ENCODE measurements around the gene MTUS2. TPM values are rescaled to one million over a fixed set of nuclear protein-coding genes. Genes with fewer than 3 reads are reported as not detected.

The MTUS2 gene
- total and polyA plus RNA-seq, 2 donors (not counting 3 experiments of a cell fraction or from before 2014, with no cell fraction given): not detected

DNA sequence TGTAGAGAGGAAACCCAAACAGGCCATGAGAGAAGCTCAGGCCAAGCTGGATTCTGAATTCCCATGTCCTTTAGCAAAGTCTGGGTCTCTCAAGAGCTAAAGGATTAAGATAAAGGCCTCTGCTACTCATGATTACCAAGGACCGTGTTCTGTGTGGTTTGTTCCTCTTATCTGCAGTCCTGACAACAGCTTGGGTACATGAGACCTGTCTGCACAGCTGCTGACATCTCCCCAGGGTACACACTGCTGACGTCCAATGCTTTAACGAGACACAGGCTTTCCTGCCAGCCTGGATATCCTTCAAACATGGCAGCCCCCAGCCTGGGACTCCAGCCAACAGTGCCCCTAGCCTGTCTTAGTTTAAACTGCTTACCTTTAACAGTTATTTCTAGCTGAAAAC, 564.3 kb downstream of the MTUS2 start:
- no peak overlapping the region for H2AFZ ChIP-seq (ENCODE audit: low read depth, low read length)
- H3K9me1 ChIP-seq (replicated peaks; ENCODE audit: control insufficient read depth, extremely low read depth, insufficient read depth, low read length): no peaks in the 10 kb centered on the region
- dilution Hi-C loops (cut with MboI; ENCODE audit: extremely low pct_ligation_motif_present, low sequenced_read_pairs) (no loop called here), intact Hi-C loops (cut with micrococcal nuclease) (no loop called here)
- ChIA-PET CTCF (no interaction called here), POLR2A (no interaction called here)
- TF ChIP-seq EZH2 (IDR thresholded peaks at IDR 0.05; ENCODE audit: borderline replicate concordance, low read depth, low read length, severe bottlenecking) (no peak), GATA2 (IDR thresholded peaks at IDR 0.05; ENCODE audit: insufficient read depth, insufficient read length, low read depth, low read length) (no peak), POLR2AphosphoS5 (IDR thresholded peaks at IDR 0.05; ENCODE audit: insufficient read depth, low read depth, low read length) (no peak), MYC (IDR thresholded peaks at IDR 0.05; ENCODE audit: low read depth, low read length) (no peak), JUN (IDR thresholded peaks at IDR 0.05; ENCODE audit: borderline replicate concordance, insufficient read depth, insufficient read length, low read depth) (no peak), FOS (IDR thresholded peaks at IDR 0.05; ENCODE audit: borderline replicate concordance, insufficient read depth, low read length) (no peak), POLR2A (IDR thresholded peaks at IDR 0.05; ENCODE audit: low read depth, low read length) (no peak)
- TF ChIP-seq, protein P1, sequence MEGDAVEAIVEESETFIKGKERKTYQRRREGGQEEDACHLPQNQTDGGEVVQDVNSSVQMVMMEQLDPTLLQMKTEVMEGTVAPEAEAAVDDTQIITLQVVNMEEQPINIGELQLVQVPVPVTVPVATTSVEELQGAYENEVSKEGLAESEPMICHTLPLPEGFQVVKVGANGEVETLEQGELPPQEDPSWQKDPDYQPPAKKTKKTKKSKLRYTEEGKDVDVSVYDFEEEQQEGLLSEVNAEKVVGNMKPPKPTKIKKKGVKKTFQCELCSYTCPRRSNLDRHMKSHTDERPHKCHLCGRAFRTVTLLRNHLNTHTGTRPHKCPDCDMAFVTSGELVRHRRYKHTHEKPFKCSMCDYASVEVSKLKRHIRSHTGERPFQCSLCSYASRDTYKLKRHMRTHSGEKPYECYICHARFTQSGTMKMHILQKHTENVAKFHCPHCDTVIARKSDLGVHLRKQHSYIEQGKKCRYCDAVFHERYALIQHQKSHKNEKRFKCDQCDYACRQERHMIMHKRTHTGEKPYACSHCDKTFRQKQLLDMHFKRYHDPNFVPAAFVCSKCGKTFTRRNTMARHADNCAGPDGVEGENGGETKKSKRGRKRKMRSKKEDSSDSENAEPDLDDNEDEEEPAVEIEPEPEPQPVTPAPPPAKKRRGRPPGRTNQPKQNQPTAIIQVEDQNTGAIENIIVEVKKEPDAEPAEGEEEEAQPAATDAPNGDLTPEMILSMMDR (IDR thresholded peaks at IDR 0.05; ENCODE audit: extremely low read depth in 1 of 2, insufficient read depth in 1 of 2, low read depth in 1 of 2, low read length in 2 of 2): no peak
- TF ChIP-seq, protein P2, sequence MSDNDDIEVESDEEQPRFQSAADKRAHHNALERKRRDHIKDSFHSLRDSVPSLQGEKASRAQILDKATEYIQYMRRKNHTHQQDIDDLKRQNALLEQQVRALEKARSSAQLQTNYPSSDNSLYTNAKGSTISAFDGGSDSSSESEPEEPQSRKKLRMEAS (IDR thresholded peaks at IDR 0.05; ENCODE audit: insufficient read depth, insufficient read length): no peak
- H3K9ac ChIP-seq (replicated peaks; ENCODE audit: extremely low read depth, insufficient read depth, low read length): no peak overlapping the region
- BruUV-seq (replicated peaks): no TSS peak
- H4K20me1 ChIP-seq (replicated peaks; ENCODE audit: control insufficient read depth, extremely low read depth, insufficient read depth, low read length): no peaks in the 10 kb centered on the region
- no peaks in the 10 kb centered on the region for H3K27me3 ChIP-seq (ENCODE audit: control insufficient read depth in 2 of 2, insufficient read depth in 2 of 2, low read length in 2 of 2)
- H3K4me2 ChIP-seq (ENCODE audit: insufficient read depth, low read length): no peak overlapping the region
- no peak overlapping the region for H3K4me3 ChIP-seq (replicated peaks in 1 of 3; ENCODE audit: insufficient read depth in 1 of 3, low read depth in 1 of 3, low read length in 3 of 3)
- H3K4me1 ChIP-seq (ENCODE audit: control insufficient read depth, extremely low read depth, insufficient read depth, low read length): no peaks in the 10 kb centered on the region
- no peaks in the 10 kb centered on the region for H3K79me2 ChIP-seq (ENCODE audit: control insufficient read depth, insufficient read depth, low read length)
- no peaks in the 10 kb centered on the region for H3K36me3 ChIP-seq (ENCODE audit: control insufficient read depth in 2 of 2, extremely low read depth in 1 of 2, insufficient read depth in 2 of 2, low read length in 2 of 2)
- FAIRE-seq: no peak
- DNase-seq (ENCODE audit: low read depth, low spot score): no peak
- H3K27ac ChIP-seq (ENCODE audit: insufficient read depth, low read depth, low read length): no peak overlapping the region
- no peaks in the 10 kb centered on the region for H3K9me3 ChIP-seq (replicated peaks; ENCODE audit: control insufficient read depth, insufficient read depth, low read length)
